Endodermal cell (in vitro differentiated cells): ENCODE data around the gene SVIL. TPM values are rescaled to one million over a fixed set of nuclear protein-coding genes. Genes with fewer than 3 reads are reported as not detected.

Source experiments
- DNase-seq: peaks from one replicate; pipeline ENCODE4 v3.0.0-alpha.2; 2017
- H3K27ac ChIP-seq: 2 replicates; pipeline ENCODE4 v1.5.1; 2013; ENCODE audit warnings: mild to moderate bottlenecking, low read depth, low read length, moderate library complexity
- H3K27me3 ChIP-seq: 2 replicates; pipeline ENCODE4 v1.6.1; 2013; ENCODE audit warnings: mild to moderate bottlenecking, low read length, moderate library complexity; ENCODE audit not compliant: insufficient read depth, control insufficient read depth, poor library complexity, severe bottlenecking
- H3K36me3 ChIP-seq: 2 replicates; pipeline ENCODE4 v1.7.0; 2013; ENCODE audit warnings: mild to moderate bottlenecking, low read length, moderate library complexity; ENCODE audit not compliant: control insufficient read depth, insufficient read depth
- H3K4me1 ChIP-seq: one replicate; pipeline ENCODE4 v1.7.0; 2013; ENCODE audit warnings: low read length; ENCODE audit not compliant: control insufficient read depth, insufficient read depth
- H3K4me3 ChIP-seq: 2 replicates; pipeline ENCODE4 v1.5.1; 2013; ENCODE audit warnings: mild to moderate bottlenecking, low read length, moderate library complexity
- H3K9ac ChIP-seq: 2 replicates; pipeline ENCODE4 v1.6.1; 2013; ENCODE audit warnings: mild to moderate bottlenecking, low read length, moderate library complexity; ENCODE audit not compliant: poor library complexity, severe bottlenecking; ENCODE audit errors: extremely low read depth
- H3K9me3 ChIP-seq: 2 replicates; pipeline ENCODE4 v1.6.1; 2013; ENCODE audit warnings: mild to moderate bottlenecking, low read length, moderate library complexity; ENCODE audit not compliant: control insufficient read depth
- H3K27ac Mint-ChIP-seq: 2 replicates; pipeline ENCODE4 v1.8.0; 2020; ENCODE audit warnings: mixed read lengths
- H3K27me3 Mint-ChIP-seq: 2 replicates; pipeline ENCODE4 v1.8.0; 2021; ENCODE audit warnings: mild to moderate bottlenecking, mixed read lengths; ENCODE audit not compliant: insufficient read depth
- H3K36me3 Mint-ChIP-seq: 2 replicates; pipeline ENCODE4 v1.8.0; 2020; ENCODE audit warnings: low read depth, mixed read lengths
- H3K4me1 Mint-ChIP-seq: 2 replicates; pipeline ENCODE4 v1.8.0; 2020; ENCODE audit warnings: mixed read lengths
- H3K4me3 Mint-ChIP-seq: 2 replicates; pipeline ENCODE4 v1.8.0; 2020; ENCODE audit warnings: mild to moderate bottlenecking, moderate library complexity, mixed read lengths
- H3K9me3 Mint-ChIP-seq: 2 replicates; pipeline ENCODE4 v1.8.0; 2020; ENCODE audit warnings: mild to moderate bottlenecking, mixed read lengths
- WGBS, 2 experiments: methylation state at CpG; one replicate each; pipeline versions ENCODE4 v1.1.5 to v1.1.7; 2013; ENCODE audit warnings: missing lambda C conversion rate in 2 of 2, mixed read lengths in 1 of 2; ENCODE audit not compliant: insufficient coverage in 1 of 2, insufficient read length in 1 of 2; 5-methylcytosine and 5-hydroxymethylcytosine counted together
- total RNA-seq, 2 donors: library from RNA; stranded (reverse); fragmentation: NEBNext Ultra II Directional in 1 of 2; extraction: Animal tissue kit (Norgen Biotek cat#: 25700) in 1 of 2; gene quantifications; 2 replicates in 1 of 2; 3 replicates in 1 of 2; pipeline ENCODE4 v1.2.1, GENCODE V29; 2021
- TF ChIP-seq, protein P1 (sequence below): fragments of 200-600 bp; sonication (generic); conservative IDR thresholded peaks from 2 replicates; pipeline ENCODE4 v1.5.0; 2021; ENCODE audit warnings: antibody characterized with exemption, mild to moderate bottlenecking

SVIL gene
- total RNA-seq, 2 donors from 2014 or later: 25.2 to 32.9 TPM

- no peak for DNase-seq
- H3K4me1 ChIP-seq: peaks cover 5% of the 10 kb centered on the region
- Mint-ChIP-seq H3K27ac (no peak overlapping the region), H3K36me3 (peaks cover 6% of the 10 kb centered on the region), H3K4me3 (no peak overlapping the region), H3K9me3 (peaks cover 4% of the 10 kb centered on the region), H3K4me1 (peaks cover 29% of the 10 kb centered on the region), H3K27me3 (peaks cover 37% of the 10 kb centered on the region)
- TF ChIP-seq, protein P1, sequence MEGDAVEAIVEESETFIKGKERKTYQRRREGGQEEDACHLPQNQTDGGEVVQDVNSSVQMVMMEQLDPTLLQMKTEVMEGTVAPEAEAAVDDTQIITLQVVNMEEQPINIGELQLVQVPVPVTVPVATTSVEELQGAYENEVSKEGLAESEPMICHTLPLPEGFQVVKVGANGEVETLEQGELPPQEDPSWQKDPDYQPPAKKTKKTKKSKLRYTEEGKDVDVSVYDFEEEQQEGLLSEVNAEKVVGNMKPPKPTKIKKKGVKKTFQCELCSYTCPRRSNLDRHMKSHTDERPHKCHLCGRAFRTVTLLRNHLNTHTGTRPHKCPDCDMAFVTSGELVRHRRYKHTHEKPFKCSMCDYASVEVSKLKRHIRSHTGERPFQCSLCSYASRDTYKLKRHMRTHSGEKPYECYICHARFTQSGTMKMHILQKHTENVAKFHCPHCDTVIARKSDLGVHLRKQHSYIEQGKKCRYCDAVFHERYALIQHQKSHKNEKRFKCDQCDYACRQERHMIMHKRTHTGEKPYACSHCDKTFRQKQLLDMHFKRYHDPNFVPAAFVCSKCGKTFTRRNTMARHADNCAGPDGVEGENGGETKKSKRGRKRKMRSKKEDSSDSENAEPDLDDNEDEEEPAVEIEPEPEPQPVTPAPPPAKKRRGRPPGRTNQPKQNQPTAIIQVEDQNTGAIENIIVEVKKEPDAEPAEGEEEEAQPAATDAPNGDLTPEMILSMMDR: no peak
- H3K27me3 ChIP-seq: peaks cover 32% of the 10 kb centered on the region
- no peak overlapping the region for H3K9ac ChIP-seq
- WGBS, 2 experiments: 100% methylated on average over 1 of the region's 1 CpG; no CpG with 5 or more reads in 1 of the 2 experiments
- no peak overlapping the region for H3K27ac ChIP-seq
- peaks cover 8% of the 10 kb centered on the region for H3K36me3 ChIP-seq
- no peak overlapping the region for H3K4me3 ChIP-seq
- peaks cover 15% of the 10 kb centered on the region for H3K9me3 ChIP-seq
These were observed 14.2 kb upstream of the SVIL start for GRCh38 chr10:29648983-29649268.

DNA sequence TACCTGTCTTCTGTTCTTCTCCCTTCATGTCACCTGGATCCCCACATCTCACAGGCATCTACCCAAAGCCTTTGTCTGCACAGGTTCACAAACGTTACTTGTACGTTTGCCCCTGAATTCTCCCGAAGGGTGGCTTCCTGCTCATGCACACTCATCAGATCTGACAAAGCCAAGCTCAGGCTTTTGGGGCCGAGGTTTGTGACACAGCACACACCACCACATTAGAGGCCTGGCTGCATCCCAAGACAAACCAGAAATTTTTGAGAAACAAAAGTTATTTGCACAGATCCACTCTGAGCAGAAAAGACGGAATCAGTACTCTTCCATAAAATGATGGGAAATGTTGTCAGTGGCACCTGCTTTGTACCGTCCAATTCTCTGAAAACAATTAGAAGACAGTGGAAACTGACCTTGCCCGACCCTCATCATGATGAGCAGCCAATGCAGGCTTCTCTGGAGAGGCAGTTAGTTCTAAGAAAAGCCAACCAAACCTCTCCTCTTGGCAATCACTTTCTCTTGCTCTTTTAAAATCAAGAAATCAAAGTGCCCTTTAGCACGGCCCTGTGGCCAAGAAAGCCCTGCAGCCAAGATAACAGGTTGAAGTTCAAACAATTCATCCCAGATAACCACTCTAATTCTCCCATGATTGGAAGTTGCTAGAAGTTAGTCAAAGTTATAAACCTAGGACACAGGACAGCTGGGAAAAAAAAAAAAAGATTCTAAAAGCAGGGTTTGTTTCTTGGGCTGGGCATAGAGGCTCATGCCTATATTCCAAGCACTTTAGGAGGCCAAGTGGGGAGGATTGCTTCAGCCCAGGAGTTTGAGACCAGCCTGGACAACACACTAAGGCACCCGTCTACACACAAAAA lies 13.6 kb upstream of the SVIL start:
- DNase-seq: no peak
- peaks cover 6% of the 10 kb centered on the region for H3K36me3 Mint-ChIP-seq
- H3K4me3 Mint-ChIP-seq: no peak overlapping the region
- Histone ChIP-seq H3K27me3 (peaks cover 38% of the 10 kb centered on the region), H3K27ac (no peak overlapping the region), H3K9me3 (peaks cover 15% of the 10 kb centered on the region), H3K4me1 (peaks cover 5% of the 10 kb centered on the region), H3K9ac (no peak overlapping the region), H3K36me3 (peaks cover 3% of the 10 kb centered on the region), H3K4me3 (no peak overlapping the region)
- peaks cover 4% of the 10 kb centered on the region for H3K9me3 Mint-ChIP-seq
- peaks cover 33% of the 10 kb centered on the region for H3K4me1 Mint-ChIP-seq
- 76 to 85% methylated on average over 6 to 8 of the region's 9 CpGs for WGBS, 2 experiments
- H3K27me3 Mint-ChIP-seq: peaks cover 42% of the 10 kb centered on the region
- no peak overlapping the region for H3K27ac Mint-ChIP-seq
- TF ChIP-seq, protein P1: no peak

DNA sequence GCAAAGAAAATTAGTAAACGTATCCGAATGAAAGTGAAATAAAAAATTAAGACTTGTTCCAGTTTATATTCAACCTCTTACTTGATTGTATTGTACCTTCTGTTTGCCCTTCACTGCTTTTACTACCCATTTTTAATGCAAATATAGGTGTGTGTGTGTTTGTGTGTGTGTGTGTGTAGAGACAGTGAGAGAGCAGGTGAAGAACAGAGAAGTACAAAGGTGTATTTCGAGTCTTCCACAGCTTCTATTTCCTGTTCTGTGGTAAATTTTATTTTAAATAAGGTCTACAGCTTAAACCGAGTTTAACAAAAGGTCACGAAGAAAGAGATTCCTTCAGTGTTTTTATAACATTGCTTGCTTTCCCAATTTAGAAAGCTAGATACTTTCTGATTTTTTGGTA lies 12.7 kb upstream of the SVIL start:
- no peak overlapping the region for H3K27ac ChIP-seq

More for the DNA sequence above, 12.7 kb upstream of the SVIL start:
- Histone ChIP-seq H3K9ac (no peak overlapping the region), H3K9me3 (peaks cover 13% of the 10 kb centered on the region), H3K36me3 (peaks cover 3% of the 10 kb centered on the region), H3K4me1 (peaks cover 5% of the 10 kb centered on the region), H3K4me3 (no peak overlapping the region), H3K27me3 (peaks cover 42% of the 10 kb centered on the region)
- TF ChIP-seq, protein P1: no peak
- WGBS, 2 experiments: 97 to 100% methylated on average over 2 to 5 of the region's 5 CpGs
- Mint-ChIP-seq H3K36me3 (no peaks in the 10 kb centered on the region), H3K4me3 (no peak overlapping the region), H3K27ac (no peak overlapping the region), H3K4me1 (peaks cover 33% of the 10 kb centered on the region), H3K9me3 (no peaks in the 10 kb centered on the region), H3K27me3 (peaks cover 42% of the 10 kb centered on the region)
- DNase-seq: no peak
